HG03039 (cell line): ENCODE results near the gene TEKT2.

Experiments
- ATAC-seq: cut with Tn5 transposase; IDR thresholded peaks from one replicate; pipeline ENCODE4 v1.9.1; 2021; ENCODE audit warnings: mild to moderate bottlenecking, moderate library complexity; ENCODE audit not compliant: unreplicated experiment

The TEKT2 gene

DNA sequence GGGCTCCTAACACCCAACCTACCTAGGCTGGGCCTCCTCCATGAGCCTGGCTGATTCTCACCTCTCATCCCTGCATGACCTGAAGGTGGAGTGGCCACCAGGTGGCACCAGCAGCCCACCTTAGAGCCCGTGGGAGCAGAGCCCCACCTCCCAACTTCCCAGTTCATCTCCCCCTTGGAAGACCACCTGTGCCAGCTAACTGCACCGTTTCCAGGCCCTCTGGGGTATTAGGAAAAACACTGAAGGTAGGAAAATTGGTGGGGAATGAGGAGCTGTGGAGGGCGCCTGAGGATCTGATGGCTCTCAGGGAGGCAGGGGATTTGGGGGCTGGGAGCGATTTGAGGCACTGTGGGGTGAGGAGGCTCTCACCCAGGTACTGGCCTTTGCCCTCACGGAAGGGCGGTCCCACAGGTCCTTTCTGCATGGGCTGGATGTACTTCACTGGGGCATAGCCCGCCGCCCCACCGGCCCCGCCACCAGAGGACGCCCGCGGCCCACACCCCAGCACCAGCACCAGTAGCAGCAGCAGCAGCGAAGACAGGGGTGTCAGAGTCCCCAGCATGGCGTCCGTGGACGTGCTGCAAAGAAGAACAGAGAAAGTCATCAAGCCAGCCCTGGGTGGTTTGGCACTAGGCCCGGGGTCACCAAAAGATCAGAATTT, 15.9 kb downstream of the TEKT2 start:
- ATAC-seq = no peak

DNA sequence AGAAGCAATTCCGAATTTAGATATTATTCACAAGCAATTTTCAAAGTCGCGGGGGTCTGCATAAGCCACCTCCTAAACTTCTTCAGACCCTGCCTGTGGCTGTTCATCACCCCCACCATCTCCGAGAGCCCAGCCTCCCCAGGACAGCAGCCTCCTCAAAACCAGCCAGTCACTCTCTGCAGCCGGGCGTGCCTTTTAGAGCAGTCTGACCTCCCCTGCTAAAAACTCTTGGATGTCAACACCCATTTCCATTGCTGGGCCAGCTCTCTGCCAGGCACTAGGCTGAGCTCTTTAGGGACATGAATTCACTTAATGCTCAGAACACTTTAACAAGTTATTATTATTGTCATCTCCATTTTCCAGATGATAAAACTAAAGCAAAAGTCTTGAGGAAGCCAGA, 16.5 kb downstream of the TEKT2 start:
- no peak for ATAC-seq

DNA sequence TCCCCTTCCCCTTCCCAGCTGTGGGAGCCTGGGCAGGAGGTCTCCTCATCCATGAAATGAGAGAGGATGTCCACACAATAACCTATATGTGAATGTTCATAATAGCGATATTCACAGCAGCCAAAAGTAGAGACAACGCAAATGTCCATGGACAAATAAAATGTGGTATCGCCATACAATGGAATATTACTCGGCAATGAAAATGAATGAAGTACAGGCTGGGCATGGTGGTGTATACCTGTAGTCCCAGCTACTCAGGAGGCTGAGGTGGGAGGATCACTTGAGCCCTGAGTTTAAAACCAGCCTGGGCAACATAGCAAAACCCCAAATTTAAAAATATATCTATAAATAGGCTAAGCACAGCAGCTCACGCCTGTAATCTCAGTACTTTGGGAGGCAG, 17.7 kb downstream of the TEKT2 start:
- no peak for ATAC-seq

DNA sequence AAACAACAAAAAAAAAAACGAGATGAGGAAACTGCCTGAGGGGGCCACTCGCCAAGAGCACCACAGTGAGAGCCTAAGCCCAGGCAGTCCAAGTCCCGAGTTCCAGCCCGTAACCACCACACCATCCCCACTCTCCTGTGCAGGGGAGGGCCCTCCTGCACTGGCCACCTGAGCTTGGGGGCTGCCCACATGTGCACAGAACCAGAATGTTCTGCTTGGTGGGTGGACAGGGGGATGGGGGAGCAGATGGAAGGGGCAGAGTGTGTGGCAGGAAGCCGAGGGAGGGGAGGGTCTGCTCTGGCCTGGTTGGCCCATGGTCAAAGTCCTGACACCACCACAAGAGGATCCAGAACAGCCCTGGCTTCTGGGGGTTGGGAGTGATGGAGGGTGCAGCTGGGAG, 22.4 kb downstream of the TEKT2 start:
- no peak for ATAC-seq

DNA sequence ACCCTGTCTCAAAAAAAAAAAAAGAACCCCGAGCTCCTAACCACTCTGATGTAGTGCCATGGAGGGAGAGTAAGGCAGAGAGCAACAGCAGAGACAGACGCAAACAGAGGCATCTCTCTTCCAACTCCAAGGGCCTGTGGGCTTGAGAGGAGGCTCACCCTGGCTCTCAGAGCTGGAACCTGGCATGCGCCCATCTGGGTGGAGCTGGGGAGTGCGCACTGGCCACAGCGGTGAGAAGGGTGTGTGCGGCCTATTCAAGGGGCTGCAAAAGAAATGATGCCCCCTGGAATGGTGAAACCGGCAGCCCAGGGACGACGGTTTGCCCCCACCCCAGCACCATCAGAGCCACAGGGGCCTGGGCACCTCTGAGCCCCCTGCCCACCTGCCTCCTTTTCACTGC, 23.5 kb downstream of the TEKT2 start:
- ATAC-seq = no peak

DNA sequence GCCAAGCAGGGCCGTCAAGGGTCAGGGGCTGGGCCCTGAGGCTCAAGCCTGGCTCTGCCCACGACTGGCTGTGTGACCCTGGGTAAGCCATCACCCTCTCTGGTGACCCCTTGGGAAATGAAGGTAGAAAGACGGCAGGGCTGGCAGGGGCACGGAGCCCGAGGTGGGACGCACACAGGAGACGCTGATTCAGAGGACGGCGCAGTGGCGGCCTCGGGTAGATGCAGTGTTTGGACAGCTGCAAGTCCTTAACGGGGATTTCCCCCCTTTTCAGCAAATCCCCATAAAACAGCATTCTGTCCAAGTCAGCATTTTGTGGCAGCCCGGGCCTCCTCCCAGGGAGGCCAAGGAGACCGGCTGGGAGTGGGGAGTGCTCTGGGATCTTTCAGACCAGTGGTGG, 24.4 kb downstream of the TEKT2 start:
- ATAC-seq = no peak

DNA sequence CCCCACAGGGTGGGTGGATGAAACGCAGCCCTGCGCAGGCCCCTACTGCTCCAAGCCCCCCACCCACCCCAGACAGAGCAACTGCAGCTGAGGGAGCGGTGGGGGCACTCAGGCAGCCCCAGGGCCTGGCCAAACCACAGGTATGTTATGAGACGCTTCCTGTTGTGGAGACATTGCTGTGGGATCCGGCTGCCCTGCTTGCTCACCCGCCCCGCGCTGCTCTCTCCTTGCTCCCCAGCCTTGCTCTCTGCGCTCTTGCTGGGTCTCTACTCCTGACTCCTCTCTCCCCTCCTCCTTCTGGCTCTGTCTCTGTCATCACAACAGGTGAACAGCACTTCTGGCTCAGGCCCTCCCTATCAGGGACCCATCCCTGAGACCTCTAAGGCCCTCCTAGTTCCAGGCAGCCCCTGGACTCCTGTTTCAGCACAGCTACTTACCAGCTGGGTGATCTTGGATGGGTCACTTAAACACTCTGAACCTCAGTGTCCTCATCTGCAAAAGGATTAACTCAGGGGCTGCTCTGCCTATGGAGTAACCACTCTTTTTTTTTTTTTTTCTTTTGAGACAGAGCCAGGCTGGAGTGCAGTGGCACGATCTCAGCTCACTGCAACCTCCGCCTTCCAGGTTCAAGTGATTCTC, 25.3 kb downstream of the TEKT2 start:
- no peak for ATAC-seq

DNA sequence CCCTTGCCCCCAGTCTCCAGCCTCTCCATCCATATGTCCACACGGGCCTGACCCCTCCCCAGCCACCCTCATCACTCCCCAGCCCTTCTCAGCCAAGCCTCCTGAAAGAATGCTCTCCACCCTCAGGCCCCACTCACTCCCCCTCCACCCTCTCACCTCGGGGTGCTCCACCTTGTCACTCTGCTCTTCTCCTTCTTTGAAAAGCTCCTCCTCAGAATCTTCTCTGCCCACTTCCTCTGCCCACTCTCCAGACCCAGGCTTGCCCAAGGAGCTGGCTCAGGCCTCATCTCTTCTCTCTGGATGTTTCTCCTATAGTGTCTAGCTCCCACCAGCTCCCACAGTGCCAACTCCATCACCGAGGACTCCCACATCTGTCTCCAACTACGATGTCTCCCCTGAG, 27.3 kb downstream of the TEKT2 start:
- ATAC-seq = no peak

DNA sequence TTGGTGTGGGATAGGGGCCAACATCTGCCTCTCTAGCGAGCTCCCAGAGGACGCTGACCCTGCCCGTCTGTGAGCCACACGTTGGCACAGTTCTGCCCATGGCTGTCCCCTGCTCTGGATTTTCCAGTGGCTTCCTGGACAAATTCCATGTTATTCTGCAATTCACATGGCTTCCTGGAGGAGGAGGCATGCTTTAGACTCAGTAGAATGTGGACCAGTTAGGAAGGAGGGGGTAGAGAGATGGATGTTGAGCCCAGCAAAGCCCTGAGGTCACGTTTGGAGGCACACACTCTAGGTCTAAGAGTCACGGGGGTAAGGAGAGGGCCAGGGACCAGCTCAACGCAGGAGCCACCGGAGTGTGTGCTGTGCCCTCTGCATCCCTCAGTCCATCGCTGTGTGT, 28.9 kb downstream of the TEKT2 start:
- ATAC-seq = no peak

DNA sequence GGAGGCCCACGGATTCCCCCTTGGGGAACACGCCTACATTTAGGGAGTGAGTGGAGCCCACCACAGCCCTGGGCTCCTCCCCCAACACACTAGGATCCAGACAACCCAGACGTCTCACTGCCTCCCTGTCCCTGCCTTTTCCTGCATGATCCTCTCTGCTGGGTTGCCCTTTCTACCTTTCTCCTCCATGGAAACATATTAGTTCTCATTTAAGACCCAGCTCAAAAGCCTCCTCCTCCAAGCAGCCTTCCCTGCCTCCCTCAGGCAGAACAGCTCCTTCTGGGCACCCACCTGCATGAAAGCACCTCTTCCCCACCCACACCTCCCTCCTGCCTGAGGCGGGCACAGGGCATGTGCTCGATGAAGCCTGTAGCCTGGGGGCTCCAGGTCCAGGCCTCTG, 30.5 kb downstream of the TEKT2 start:
- no peak for ATAC-seq

DNA sequence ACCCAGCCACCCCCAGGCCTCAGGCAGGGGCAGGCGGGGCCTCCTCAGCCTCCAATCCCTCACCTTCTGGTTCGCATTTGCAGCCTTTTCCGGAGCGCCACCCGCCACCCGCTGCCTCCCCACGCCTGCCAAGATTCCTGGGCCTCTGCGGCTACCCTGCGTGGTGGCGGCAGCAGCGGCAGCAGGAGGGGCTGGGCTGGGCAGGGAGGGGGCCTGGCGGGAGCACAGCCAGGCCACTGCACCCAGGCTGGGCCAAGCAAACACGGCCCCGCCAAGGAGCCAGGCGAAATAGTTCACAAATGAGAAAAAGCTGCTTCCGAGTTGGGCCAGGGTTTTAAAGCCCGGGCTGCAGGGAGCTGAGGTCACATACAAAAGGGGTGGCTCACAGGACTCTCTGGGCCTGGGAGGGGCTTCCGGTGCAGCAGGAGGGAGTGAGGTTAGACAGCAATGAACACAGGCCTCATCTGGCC, 31.3 kb downstream of the TEKT2 start:
- no peak for ATAC-seq

DNA sequence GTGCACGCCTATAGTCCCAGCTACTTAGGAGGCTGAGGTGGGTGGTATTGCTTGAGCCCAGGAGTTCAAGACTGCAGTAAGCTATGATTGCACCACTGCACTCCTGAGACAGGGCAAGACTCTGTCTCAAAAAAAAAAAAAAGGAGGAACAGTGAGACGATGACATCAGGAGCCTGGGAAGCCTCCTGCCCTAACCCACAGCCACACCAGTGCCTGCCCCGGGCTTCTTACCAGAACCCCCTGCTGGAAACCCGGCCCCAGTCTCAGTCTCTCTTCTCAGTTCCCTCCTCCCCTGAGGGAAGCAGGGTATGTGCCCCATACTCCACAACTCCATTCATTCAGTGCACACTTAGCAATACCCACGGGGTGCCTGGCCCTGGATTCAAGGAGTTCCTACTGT, 32.0 kb downstream of the TEKT2 start:
- no peak for ATAC-seq

DNA sequence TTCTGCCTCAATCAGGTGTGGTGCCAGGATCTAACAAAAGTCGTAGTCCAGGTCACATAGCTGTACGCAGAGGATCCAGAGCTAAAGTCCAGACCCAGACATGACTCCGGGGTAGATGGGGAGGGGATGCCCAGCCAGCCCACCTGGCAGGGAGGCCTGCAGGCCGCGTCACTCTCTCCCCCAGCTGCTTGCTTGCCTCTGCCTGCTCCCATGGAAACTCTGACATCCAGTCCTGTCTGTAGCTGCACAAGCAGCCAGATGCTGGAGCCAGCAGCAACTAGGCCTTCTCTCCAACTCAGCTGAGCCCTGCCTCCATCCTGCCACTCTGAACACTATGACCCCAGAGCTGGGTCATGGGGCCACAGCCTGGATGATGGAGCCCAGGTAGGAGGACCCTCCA, 33.0 kb downstream of the TEKT2 start:
- ATAC-seq = no peak

DNA sequence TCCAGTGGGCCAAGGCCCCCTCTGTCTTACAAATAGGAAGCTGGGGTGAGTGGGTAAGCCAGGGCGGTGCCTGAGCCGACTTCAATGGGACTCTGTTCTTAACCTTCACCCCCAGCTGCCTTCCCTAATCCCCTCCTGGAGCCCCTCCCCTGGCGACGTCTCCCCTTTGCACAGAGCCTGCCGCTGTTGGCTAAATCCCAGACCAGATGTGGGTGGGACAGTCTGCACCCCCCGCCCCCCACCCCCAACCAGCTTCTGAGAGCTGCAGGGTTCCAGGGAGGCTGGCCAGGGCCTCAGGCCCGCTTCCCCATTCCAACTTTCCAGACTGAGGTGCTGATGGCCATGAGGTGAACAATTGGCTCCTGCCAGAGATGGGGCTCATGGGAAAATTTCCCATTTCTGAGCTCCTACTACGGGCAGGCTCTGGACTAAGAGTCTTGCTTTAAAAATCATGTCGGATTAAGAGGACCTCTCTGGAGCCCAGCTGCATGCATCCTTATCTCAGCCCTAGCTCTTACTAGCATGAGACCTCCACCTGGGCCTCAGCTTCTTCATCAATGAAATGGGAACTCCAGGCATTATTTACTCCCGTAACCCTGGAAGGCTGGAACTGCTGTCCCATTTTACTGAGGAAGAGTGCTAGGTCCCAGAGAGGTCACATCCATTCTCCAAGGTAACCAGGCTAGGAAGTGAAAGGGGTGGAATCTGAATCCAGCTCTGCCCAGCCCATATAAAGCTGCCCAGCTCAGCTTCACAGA, 34.7 kb downstream of the TEKT2 start:
- ATAC-seq = no peak

DNA sequence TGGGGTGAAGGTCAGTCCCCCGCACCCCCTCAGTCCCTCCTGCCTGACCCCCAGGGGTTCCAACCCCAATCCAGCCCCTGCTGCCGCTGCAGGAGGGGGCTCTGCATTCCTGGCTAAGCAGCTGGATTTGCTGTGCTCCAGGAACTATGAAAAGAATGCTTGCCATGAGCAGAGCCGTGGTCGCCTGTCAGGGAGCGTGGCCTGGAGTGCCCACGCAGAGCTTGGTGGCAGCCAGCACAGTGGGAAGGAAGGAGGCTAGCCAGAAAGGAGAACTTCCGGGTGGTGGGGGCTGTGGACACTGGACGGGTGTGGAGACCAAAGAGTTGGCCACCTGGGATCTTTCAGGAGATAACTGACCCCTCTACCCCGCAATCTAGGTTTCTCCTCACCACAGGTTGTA, 35.6 kb downstream of the TEKT2 start:
- ATAC-seq = no peak

DNA sequence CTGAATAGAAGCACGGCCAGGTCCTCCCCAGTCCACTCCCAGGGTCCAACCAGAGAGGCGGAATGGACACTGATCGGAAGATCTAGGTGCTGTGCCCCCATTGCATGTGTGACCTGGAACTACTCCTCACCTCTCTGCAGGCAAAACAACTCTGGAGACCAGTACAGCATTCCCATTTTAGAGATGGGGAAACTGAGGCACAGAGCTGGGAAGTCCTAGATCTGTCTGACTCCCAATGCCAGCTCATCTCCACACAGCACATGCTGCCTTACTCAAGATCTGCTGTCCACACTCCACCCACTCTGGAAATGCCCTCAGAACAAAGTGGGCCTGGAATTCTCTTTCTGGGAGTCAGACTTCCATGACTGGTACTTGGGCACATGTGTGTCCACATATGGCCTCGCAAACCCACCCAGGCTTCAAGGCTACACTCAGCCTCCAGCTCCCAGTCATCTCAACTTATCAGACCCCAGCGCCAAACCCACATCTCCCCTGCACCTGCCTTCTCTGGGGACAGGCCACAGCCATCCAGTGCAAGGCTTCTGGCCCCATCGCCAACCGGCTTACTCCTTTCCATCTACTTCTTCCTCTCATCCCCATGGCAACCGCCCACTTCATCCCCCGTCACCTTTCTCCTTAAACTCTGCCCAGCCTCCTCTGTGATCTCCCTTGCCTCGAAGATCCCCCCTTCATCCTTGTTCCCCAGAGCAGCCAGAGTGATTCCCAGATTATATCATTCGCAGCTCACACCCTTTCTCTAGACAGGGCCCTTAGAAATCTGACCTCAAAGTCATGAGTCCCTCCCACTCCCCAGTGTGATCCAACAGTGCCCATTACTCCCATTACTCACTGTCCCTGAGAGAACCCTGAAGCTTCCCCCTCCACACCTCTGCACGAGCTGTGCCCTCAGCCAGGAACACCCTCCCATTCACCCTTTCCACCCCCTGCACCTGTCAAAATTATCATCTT, 38.5 kb downstream of the TEKT2 start:
- no peak for ATAC-seq

DNA sequence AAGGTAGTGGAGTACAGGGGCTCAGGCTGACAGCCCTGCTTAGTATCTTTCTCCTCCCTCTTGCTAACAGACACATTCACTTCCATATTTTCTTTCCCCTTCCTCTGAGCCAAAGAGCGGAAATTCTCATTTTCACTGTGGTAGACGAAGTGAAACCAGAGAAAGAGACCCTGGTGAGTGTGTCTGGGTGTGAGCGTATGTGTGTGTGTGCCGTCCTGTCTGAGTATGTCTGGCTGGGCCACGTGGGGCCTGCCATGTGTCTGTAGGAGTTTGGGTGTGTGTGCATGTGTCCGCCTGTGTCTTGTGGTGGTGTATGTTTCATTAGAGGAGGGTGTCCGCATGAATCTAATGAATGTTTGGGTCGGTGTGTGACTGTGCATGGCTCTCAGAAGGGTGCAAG, 39.5 kb downstream of the TEKT2 start:
- ATAC-seq = no peak

DNA sequence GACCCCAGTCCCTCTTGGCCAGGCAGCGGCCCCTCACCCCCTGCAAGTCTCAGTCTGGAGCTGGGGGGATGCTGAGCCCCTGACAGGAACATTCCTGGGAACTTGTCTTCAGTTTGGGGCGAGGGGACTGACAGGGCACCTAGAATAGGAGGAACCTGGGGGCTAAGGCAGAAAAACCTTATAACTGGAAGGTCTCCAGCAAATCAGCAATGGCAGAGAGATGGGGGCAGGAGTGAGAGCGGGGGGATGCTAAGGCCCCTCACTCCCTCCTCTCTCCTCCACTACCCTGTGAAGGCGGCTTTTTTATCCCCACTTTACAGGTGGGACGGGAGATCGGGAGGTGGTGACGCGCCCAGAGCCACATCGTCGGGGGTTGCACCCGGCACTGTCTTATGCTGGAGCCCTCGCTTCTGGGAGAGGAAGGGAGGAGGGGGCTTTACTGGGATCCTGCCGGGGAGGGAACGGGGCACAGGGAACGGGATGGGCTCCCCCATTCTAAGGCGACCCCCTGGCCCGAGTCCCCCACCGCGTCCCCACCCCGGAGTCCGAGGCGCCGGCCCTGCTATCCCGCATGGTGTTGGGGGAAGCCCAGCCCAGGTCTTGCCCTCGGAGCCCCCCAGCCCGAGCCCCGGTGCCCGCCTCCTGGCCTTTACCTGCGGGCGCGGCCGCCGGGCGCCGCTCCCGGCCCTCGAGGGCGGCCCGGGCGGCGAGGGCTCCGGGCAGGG, 40.7 kb downstream of the TEKT2 start:
- no peak for ATAC-seq

DNA sequence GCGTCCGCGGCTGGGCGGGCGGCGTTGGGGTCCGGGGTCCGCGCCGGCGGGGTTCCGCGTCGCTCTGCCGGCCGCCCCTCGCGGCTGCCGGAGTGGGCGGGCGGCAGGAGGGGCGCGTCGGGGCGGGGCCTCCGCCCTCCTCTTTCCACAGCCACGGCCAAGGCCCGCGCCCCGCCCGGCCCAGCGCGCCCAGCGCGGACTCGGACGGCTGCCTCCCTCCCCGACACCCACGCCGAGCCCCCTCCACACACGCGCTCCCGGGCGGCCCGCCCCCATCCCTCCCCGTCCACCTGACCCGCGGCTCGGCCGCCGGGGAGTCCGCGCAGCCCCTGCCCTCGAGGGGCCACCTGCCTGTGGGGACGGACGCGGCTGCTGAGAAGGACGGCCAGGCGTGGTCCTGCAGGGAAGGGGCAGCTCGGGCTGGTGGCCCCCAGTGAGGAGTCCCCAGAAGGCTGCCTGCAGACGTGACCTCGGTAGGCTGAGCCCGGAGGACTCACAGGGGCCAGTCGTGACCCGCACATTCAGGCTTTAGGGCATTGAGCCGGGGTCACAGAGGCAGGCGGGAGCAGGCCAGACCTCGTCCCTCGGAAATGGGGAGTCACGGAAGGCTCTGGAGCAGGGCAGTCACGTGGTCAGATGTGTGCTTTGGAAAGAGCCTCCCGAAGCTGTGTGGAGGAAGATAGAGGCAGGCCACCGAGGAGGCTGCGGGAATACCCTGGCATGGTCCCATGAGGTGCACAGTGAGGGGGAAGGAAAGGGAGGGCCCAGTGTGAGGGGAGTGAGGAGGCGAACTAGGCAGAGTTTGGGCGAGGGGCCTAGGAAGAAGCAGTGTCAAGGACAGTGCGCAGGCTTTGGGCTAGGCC, 41.5 kb downstream of the TEKT2 start, which contains the start of gene COL8A2:
TSS of gene COL8A2 (minus strand) at position 94 of the 863 bp plus-strand sequence. CDS start 24,980 bp downstream, outside the sequence.
- no peak for ATAC-seq
